Measurements from ENCODE around the gene ENDOV. TPM values are rescaled to one million over a fixed set of nuclear protein-coding genes. Genes with fewer than 3 reads are reported as not detected.

Gene ENDOV
- total and polyA plus RNA-seq, 2 experiments from 2014 or later = 21.2 to 33.8 TPM

- no peak overlapping the region for H2AFZ ChIP-seq
- no peaks in the 10 kb centered on the region for H3K36me3 ChIP-seq (replicated peaks; ENCODE audit: insufficient read depth, low read depth)
- H4K20me1 ChIP-seq (ENCODE audit: insufficient read depth, poor library complexity, severe bottlenecking) = no peaks in the 10 kb centered on the region
- H3K9me3 ChIP-seq (ENCODE audit: low read depth) = no peaks in the 10 kb centered on the region
- no peak overlapping the region for H3K4me2 ChIP-seq
- TF ChIP-seq EZH2 (IDR thresholded peaks at IDR 0.05; ENCODE audit: borderline replicate concordance) (no peak), CTCF (IDR thresholded peaks at IDR 0.05; ENCODE audit: poor library complexity) (no peak), EZH2phosphoT487 (IDR thresholded peaks at IDR 0.05; ENCODE audit: low read depth, severe bottlenecking, unreplicated experiment) (no peak)
- no peak overlapping the region for H3K4me3 ChIP-seq
- no peaks in the 10 kb centered on the region for H3K9me2 ChIP-seq (replicated peaks; ENCODE audit: insufficient read depth)
- H3K79me2 ChIP-seq = no peaks in the 10 kb centered on the region
- WGBS (ENCODE audit: low lambda C conversion rate, missing lambda C conversion rate) = 84% methylated on average over 10 of the region's 10 CpGs
- H3K27me3 ChIP-seq = peaks cover 3% of the 10 kb centered on the region
- no peaks in the 10 kb centered on the region for H3K4me1 ChIP-seq (ENCODE audit: insufficient read depth)
- no peak overlapping the region for H3K27ac ChIP-seq
- no peak for DNase-seq (ENCODE audit: low spot score)
These were observed 30.8 kb downstream of the ENDOV start for GRCh38 chr17:80445726-80446110.

GRCh38 chr17:80446645-80447405 lies 31.9 kb downstream of the ENDOV start:
- Histone ChIP-seq H3K4me3 (no peak overlapping the region), H3K4me2 (no peak overlapping the region), H3K27ac (no peak overlapping the region), H3K4me1 (ENCODE audit: insufficient read depth) (no peaks in the 10 kb centered on the region), H4K20me1 (ENCODE audit: insufficient read depth, poor library complexity, severe bottlenecking) (no peaks in the 10 kb centered on the region), H2AFZ (no peak overlapping the region), H3K9me2 (replicated peaks; ENCODE audit: insufficient read depth) (no peaks in the 10 kb centered on the region), H3K27me3 (peaks cover 3% of the 10 kb centered on the region), H3K36me3 (replicated peaks; ENCODE audit: insufficient read depth, low read depth) (no peaks in the 10 kb centered on the region), H3K79me2 (no peaks in the 10 kb centered on the region), H3K9me3 (ENCODE audit: low read depth) (no peaks in the 10 kb centered on the region)
- TF ChIP-seq EZH2phosphoT487 (IDR thresholded peaks at IDR 0.05; ENCODE audit: low read depth, severe bottlenecking, unreplicated experiment) (no peak), CTCF (IDR thresholded peaks at IDR 0.05; ENCODE audit: poor library complexity) (no peak), EZH2 (IDR thresholded peaks at IDR 0.05; ENCODE audit: borderline replicate concordance) (no peak)
- DNase-seq (ENCODE audit: low spot score) = no peak
- 75% methylated on average over 12 of the region's 12 CpGs for WGBS (ENCODE audit: low lambda C conversion rate, missing lambda C conversion rate)

GRCh38 chr17:80447790-80448189 lies 32.8 kb downstream of the ENDOV start:
- Histone ChIP-seq H3K4me1 (ENCODE audit: insufficient read depth) (no peaks in the 10 kb centered on the region), H3K9me2 (replicated peaks; ENCODE audit: insufficient read depth) (no peaks in the 10 kb centered on the region), H3K36me3 (replicated peaks; ENCODE audit: insufficient read depth, low read depth) (no peaks in the 10 kb centered on the region), H3K9me3 (ENCODE audit: low read depth) (no peaks in the 10 kb centered on the region), H3K79me2 (no peaks in the 10 kb centered on the region), H2AFZ (no peak overlapping the region), H3K4me3 (no peak overlapping the region), H3K27me3 (peaks cover 3% of the 10 kb centered on the region), H4K20me1 (ENCODE audit: insufficient read depth, poor library complexity, severe bottlenecking) (no peaks in the 10 kb centered on the region), H3K27ac (no peak overlapping the region), H3K4me2 (no peak overlapping the region)
- TF ChIP-seq EZH2 (IDR thresholded peaks at IDR 0.05; ENCODE audit: borderline replicate concordance) (no peak), EZH2phosphoT487 (IDR thresholded peaks at IDR 0.05; ENCODE audit: low read depth, severe bottlenecking, unreplicated experiment) (no peak)
- no peak for DNase-seq (ENCODE audit: low spot score)
- WGBS (ENCODE audit: low lambda C conversion rate, missing lambda C conversion rate) = 76% methylated on average over 4 of the region's 4 CpGs

- Histone ChIP-seq H3K4me2 (no peak overlapping the region), H3K36me3 (replicated peaks; ENCODE audit: insufficient read depth, low read depth) (no peaks in the 10 kb centered on the region), H3K4me1 (ENCODE audit: insufficient read depth) (peaks cover 10% of the 10 kb centered on the region), H3K79me2 (no peaks in the 10 kb centered on the region), H4K20me1 (ENCODE audit: insufficient read depth, poor library complexity, severe bottlenecking) (no peaks in the 10 kb centered on the region), H2AFZ (no peak overlapping the region), H3K27me3 (no peaks in the 10 kb centered on the region), H3K27ac (no peak overlapping the region), H3K9me2 (replicated peaks; ENCODE audit: insufficient read depth) (no peaks in the 10 kb centered on the region), H3K4me3 (no peak overlapping the region), H3K9me3 (ENCODE audit: low read depth) (no peaks in the 10 kb centered on the region)
- DNase-seq (ENCODE audit: low spot score) = no peak
- TF ChIP-seq CTCF (IDR thresholded peaks at IDR 0.05; ENCODE audit: poor library complexity) (no peak), EZH2 (IDR thresholded peaks at IDR 0.05; ENCODE audit: borderline replicate concordance) (no peak), EZH2phosphoT487 (IDR thresholded peaks at IDR 0.05; ENCODE audit: low read depth, severe bottlenecking, unreplicated experiment) (no peak)
- WGBS (ENCODE audit: low lambda C conversion rate, missing lambda C conversion rate) = 88% methylated on average over 23 of the region's 27 CpGs
These were observed 34.4 kb downstream of the ENDOV start for GRCh38 chr17:80449194-80449929.

Measured in hepatocyte (in vitro differentiated cells).